ENCODE measurements around the gene DMAC2.
A peak's percentile ranks its signal among the peaks of the same experiment; 100 is the strongest.
"Not testable (repeated sequence)": the region's sequence is repeated elsewhere in the genome, so short reads cannot be mapped to it uniquely, and the experiment has no call there.

The DMAC2 gene

DNA sequence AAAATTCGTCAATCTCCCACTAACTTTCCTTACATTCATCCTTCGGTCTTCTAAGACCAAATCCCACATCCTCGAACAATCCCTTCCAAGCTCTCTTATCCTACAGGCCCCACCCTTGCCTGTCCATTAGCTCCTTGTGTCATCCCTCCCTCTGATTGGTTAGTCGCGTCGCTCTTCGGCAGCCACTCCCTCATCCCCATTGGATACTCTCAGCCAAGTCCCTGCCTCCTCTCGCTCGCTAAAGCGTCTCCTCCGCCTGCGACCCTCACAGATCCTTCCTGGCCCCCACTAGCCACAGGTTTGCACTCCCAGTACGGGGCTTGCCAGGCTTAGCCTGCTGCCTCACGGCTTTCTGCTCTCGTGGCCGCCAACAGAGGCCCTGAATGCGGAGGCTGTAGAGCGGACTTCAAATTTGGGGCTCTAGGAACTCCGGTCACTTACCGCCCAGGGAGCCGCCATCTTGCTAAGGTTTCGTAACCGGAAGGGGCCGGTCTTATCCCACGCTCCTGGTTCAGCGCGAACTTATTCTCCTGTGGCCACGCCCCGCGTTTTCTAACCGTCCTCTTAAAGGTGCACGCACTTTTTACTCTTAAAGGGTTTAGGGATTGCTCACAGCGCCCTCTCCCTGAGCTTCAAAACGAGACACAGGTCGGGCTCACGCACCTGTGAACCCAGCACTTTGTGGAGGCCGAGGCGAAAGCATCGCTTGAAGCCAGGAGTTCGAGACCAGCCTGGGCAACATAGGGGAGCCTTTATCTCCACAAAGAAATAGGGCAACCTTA is at the start of gene DMAC2:
TSS of gene DMAC2 (minus strand) at position 472 of the 782 bp plus-strand sequence. CDS start at position 459, 13 bp downstream.
- peak; percentile 96 for DNase-seq (ENCODE audit: low read depth)

DNA sequence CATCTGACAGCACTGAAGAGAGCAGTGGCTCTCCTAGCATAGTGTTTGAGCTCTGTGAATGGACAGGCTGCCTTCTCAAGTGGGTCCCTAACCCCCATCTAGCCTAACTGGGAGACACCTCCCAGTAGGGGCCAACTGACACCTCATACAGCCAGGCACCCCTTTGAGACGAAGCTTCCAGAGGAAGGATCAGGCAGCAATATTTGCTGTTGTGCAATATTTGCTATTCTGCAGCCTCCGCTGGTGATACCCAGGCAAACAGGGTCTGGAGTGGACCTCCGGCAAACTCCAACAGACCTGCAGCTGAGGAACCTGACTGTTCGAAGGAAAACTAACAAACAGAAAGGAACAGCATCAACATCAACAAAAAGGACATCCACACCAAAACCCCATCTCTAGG is 47.2 kb upstream of the DMAC2 start:
- not testable (repeated sequence) for DNase-seq (ENCODE audit: low read depth)

DNA sequence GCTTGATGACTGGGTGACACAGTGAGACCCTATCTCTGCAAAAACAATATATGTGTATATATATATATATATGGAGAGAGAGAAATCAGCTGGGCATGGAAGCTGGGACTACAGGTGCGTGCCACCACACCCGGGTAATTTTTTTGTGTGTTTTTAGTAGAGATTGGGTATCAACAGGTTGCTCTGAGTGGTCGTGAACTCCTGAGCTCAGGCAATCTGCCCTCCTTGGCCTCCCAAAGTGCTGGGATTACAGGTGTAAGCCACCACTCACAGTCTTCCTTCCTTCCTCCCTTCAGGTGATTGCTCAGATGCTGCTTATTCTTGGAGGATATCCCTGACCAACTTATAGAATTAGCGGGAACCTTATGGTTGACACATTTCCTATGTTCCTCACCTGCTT is 45.1 kb upstream of the DMAC2 start:
- DNase-seq (ENCODE audit: low read depth): no peak

DNA sequence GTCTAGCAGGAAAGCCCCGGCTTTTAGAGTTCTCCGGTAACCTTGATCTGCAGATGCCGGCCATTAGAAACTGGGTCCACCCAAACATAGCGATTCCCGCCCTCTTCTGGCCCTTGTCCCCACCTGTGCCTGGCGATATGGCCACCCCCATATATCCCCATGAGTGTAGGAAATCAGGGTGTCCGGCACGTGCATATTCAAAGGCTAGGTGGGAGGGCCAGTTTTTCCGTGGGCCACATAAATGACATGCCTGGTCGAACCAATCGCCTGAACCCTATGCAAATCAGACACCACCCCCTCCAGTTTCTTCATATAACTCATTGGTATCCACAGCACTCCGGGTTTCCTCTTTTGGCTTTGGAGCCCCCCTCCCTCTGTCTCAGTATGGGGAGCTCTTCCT is 40.6 kb upstream of the DMAC2 start:
- no peak for DNase-seq (ENCODE audit: low read depth)

DNA sequence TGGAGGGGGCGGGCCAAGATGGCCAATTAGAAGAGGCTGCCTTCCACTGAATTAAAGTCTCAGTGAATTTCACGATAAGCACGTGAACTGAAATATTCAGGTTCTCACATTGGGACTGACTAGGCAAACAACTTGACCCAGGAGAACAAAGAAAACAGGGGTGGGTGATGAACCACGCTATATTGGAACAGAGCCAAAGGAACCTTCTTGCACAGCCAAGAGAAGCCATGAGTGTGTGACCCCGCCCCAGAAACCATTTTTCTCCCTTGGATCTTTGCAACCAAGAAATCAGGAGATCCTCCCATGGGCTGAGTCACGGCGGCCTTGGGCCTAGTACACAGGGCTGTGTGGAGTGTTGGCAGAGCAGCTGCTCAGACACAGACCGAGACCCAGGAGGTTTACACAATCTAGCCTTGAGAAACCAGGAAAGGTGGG is 40.1 kb upstream of the DMAC2 start:
- no peak for DNase-seq (ENCODE audit: low read depth)

DNA sequence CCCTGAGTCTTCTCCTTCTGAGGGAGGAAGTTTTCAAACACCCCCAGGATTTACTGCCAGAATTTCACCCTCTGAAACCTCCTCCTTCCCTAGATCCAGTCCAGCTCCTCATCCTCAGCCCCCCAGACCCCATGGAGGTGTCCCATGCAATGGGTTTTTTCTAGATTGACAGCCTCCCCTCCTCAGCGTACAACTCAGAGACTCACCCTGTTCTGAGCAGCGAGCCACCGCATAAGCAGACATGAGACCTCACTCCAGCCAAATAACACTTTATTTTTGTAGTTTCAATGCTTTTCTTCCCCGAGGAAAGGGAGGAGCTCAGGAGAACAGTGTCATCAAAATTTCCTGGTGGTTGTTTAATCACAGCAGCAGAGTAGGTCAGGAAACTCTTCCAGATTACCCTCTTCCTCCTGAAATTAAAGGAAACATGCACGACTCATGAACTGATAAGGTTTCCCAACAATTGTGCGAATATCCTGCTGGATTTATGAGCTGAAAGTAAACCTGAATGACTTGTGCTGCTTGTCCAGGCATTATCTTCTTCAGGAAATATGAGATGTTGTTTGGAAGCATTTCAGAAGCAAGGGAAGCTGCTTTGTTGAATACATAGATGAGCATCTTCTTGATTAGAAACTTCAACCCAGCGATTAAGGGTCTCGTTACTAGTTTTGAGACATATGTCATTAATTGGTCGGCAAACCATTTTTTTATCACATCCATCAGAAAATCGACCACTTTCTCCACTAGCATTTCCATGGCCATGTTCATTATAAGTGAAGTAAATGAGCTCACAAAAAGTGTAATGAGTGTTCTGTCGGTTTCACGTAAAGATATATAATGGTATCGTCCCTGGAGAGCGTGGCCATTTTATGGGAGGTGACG is 39.4 kb upstream of the DMAC2 start:
- no peak for DNase-seq (ENCODE audit: low read depth)

DNA sequence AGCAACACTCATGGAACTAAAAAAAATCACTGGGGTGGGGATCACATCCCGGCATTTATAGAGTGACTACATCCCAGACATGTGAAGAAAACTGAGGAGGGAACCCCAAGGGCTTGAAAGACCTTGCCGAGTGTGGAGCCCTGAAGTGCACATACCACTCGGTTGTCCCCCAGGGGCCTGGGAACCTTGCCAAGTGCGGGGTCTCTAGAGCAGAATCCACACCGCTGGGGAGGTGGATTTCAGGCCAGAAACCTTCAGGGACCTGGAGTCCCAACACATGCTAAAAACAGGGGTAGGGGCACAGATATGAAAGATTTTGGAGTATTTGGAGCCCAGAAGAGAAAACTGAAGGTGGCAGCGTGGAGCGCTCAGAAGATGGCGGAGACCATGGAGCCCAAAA is 38.5 kb upstream of the DMAC2 start:
- no peak for DNase-seq (ENCODE audit: low read depth)

DNA sequence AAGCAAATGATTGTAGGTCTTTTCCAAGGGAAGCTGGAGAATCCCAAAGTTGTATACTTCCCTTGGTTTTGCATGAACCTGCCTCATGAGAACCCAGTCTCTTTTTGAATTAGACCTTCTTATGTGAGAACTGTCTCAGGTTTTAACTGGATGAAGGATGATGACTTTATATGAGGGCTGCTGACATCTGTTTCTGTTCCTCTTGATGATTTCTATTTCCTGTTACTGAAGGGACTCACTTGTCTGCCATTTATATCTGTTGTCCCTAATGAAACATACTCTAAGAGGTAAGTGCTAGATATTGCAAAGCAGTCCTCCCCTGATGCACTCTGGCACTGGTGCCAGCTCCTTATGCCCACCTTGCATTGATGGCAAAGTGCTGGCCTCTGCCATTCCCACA is 36.9 kb upstream of the DMAC2 start:
- no peak for DNase-seq (ENCODE audit: low read depth)

DNA sequence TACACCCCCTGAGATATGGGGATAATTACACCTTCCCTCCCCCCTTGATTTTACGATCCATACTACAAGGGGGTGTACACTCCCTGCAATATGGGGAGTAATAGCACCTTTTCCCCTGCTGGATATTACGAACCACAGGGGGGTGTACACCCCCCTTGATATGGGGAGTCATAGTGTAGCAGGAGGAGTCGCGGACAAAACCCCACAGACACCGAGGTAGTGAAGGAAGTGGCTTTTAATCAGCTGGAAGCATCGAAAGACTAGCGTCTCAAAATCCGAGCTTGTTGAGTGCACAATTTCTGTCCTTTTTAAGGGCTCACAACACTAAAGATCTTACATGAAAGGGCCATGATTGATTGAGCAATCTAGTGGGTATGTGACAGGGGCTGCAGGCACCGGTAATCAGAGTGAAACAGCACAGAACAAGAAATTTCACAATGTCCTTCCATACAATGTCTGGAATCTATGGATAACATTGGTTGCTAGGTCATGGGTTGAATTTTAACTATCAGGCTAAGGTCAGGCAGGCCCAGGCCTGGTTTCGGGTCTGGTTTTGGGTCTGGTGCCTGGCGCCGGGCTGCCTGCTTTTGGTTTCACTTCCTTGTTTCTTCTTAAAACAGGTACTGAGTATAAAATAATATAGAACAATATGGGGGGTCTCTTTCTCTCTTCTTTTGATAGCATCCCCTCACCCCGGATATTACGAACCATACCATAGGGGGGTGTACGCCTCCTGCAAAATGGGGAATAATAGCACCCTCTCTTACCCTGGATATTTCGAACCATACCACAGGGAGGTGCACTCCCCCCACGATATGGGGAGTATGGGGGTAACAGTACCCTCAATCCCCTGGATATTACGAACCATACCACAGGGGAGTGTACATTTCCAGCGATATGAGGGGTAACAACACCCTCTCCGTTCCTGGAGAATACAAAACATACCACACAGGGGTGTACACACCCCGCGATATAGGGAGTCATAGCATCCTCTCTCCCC is 23.8 kb upstream of the DMAC2 start:
- not testable (repeated sequence) for DNase-seq (ENCODE audit: low read depth)

DNA sequence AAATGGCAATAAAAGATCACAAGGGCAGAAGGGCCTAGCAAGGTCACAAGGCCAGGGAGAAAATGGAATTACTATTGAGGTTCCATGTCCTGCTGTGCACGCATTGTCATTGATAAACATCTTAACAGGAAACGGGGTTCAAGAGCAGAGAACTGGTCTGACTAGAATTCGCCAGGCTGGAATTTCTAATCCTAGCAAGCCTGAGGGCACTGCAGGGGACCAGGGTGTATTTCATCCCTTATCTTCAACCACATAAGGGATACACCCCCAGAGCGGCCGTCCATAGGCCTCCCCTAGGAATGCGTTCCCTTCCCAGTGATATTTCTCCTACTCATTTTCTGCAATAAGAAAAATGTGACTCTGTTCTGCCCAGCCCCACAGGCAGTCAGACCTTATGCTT is 22.8 kb upstream of the DMAC2 start:
- no peak for DNase-seq (ENCODE audit: low read depth)

DNA sequence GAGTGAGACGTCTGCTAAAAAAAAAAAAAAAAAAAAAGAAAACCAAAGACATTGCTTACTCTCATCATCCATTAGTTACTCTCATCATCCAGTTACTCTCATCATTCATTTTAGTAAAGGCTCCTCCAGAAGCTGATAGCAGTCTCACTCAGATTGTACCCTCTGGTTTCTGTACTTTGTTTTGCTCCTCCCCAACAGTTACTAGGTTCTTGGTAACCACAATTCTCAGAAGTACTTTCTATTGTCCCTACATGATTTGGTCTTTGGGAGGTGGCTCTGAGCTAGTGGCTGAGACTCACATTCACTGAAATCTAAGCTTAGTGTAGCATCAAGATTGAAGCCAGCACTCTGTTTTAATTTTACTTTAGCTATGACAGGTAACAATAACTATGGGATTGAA is 17.5 kb upstream of the DMAC2 start:
- no peak for DNase-seq (ENCODE audit: low read depth)

DNA sequence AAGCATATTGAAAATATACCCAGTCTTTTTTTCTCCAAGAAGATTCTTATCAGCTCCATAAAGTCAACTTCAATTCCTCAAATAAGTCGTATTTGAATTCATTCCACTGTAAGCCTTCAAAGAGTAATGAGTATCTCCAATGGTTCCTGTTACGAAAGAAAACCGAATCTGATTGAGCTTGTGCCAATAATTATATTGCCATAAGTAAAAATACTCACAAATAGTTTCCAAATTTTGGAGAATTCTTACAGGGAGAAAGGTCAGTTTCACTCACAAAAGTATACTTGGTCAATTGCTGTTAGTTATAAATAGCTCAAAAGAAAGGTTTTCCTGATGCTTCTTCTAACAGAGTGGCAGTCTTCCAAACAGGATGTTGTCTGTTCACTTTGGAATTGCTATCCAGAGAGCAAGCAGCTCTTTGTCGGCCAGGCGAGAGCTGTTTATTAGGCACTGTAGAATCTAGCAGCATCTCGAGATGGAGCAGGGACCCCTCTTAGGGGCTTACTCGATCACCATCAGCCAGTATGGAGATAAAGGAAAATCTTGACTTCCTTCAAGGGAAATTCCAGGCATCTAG is 16.7 kb upstream of the DMAC2 start:
- DNase-seq (ENCODE audit: low read depth): no peak

DNA sequence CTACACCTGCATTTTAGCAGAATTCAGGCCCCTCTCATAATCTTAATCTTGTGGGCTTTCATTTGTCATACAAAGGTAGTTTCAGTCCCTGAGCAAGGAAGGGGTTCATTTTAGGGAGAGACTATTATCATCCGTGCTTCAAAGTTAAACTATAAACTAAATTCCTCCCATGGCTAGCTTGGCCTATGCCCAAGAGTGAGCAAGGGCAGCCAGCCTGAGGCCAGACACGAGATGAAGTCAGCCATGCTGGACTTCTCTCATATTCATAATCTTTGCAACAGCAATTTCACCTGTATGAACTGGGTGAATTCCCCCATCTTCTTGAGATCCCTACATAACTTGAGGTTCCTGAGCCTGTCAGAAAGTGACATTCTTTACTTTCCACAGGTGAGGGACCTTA is 16.2 kb upstream of the DMAC2 start:
- no peak for DNase-seq (ENCODE audit: low read depth)

DNA sequence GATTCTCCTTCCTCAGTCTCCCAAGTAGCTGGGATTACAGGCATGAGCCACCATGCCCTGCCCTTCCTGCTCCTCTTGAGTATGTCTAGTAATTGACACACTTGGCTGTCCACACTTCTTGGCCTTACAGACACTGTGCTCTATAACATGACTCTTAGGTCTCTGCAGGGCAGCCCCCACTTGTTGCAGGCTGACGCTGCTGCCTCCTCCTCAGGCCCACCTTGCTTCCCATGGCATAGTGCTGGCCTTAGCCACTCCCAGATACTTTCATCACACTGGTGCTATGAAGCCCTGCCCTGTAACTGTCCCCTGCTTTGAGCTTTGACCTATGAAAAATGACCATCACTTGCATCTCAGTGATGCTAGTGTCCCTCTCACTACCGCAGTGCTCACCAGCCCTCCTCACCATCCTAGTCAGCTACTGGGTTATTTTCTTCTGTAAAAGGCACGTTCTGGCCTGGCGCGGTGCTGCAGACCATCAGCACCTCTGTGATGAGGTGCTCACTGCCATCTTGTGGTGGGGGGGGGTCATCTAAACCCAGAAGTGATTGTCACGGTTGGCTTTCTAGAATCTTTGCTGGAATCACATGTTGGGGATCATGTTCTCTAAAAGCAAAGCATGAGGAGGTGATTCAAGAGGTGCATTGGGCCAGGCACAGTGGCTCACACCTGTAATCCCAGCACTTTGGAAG is 13.0 kb upstream of the DMAC2 start:
- DNase-seq (ENCODE audit: low read depth): no peak

DNA sequence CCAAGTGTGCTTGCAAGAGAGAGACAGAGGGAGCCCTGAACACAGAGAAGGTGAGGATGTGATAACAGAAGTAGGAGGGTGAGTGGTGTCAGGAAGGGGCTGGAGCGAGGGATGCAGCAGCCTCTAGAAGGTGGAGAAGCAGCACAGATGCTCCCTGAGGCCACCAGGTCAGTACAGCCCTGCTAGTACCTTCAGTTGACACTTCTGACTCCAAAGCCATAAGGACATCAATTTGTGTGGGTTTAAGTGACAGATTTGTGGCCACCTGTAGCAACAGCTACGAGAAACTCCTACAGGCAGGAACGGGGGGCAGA is 10.1 kb upstream of the DMAC2 start:
- DNase-seq (ENCODE audit: low read depth): no peak

DNA sequence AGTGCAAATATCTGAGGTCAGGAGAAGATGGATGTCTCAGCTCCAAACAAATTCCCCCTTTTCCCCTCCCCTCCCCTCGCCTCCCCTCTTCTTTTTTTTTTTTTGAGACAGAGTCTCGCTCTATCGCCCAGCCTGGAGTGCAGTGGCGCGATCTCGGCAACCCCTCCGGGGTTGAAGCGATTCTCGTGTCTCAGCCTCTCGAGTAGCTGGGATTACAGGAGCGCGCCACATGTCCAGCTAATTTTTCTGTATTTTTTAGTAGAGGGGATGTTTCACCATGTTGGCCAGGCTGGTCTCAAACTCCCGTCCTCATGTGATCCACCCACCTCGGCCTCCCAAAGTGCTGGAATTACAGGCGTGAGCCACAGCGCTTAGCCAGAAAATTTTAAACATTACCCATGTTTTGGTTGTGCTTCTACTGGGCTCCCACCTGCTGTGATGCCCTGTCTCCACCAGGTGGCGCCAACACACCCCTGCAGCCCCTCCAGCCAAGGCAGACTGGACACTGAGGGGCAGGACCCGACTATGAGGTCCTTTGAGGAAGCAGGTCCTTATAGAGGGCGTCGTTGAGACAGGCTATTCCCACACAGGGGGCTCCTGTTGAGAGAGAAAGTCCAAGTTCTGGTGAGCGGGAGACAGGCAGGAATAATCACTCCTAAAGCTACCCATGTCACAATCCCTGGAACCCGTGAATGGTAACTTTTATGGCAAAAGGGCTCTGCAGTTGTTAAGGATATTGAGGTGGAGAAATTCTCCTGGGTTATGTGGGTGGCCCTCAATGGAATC is 9.6 kb upstream of the DMAC2 start:
- no peak for DNase-seq (ENCODE audit: low read depth)

DNA sequence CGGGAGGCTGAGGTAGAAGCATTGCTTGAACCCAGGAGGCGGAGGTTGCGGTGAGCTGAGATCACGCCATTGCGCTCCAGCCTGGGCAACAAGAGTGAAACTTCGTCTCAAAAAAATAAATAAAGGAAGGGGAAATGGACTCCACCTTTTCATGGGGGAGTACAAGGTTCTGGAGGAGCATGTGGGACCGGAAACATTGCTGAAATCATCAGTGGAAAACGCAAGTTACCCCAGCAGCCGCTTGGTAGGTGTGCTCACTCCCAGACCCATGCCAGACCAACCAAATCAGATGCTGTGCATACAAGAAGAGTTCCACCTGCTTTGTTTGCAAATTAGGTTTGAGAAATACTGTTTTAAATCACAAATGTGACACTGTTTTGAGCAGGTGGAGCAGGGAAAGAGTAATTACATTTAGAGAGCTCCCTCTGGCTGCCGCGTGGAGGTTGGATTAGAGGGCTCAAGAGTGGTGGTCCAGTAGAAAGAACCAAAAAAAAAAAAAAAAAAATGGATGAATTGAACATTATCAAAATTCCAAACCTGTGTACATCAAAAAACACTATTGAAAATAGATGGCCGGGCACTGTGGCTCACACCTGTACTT is 8.1 kb upstream of the DMAC2 start:
- DNase-seq (ENCODE audit: low read depth): no peak

DNA sequence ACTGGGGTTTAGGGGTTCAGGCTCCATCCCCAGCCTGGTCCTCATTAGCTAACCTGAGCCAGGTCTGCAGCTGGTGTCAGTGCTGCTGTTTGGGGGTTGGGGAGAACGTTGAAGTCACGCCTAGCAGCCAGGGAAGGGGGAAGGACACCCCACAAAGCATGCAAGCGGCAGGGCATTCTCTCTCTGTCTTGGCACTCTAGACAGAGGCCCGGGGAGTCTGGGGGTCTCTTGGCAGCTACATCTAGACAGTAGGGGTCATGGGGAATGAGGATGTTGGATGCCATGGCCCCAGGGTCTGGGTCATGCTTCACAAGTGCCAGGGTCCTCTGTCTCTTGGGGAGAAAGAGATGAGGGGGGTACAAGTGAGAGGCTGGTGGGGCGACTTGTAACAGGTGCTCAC is 5.9 kb upstream of the DMAC2 start:
- no peak for DNase-seq (ENCODE audit: low read depth)

DNA sequence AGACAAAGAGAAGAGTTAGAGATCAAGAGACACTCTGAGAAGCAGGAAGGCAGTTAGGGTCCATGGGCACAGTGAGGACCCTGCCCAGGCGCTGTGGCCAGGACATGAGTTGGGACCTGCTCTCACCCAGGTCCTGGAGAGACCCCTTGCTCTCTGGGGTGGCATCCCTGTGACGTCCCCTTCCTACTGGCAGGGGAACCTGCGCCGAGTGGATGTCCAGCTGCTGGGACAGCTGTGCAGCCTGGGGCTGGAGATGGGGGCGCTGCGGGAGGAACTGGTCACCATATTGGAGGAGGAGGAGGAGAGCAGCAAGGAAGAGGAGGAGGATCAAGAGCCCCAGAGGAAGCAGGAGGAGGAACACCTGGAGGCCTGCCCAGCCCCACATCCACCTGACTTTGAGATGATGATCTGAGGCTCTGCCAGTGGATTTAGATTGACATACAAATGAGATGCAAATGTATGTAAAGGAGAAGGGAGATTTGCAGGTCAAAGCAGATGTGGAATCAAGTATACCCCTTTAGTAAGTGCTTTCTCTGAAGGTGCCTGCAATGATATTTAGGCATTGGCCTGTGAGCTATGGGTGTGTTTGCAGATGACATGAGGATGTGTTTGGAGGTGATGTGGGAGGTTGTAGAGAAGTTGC is 4.2 kb upstream of the DMAC2 start:
- no peak for DNase-seq (ENCODE audit: low read depth)

Measured in HS-5 (cell line).